K562 treated with DMSO at 1 percent for 4 hours (cell line): ENCODE data around the gene LRRC39. TPM values are rescaled to one million over a fixed set of nuclear protein-coding genes. Genes with fewer than 3 reads are reported as not detected.

Experiments used
- total RNA-seq: library from RNA; unstranded; fragments of 300-600 nt; gene quantifications from 2 replicates; pipeline ENCODE4 v1.2.3, GENCODE V29; 2022; ENCODE audit not compliant: insufficient read depth

The LRRC39 gene
- total RNA-seq: 1.8 and 2.2 TPM in 2 replicates

GRCh38 chr1:100178091-100178490 lies at the start of gene LRRC39:
Gene LRRC39 (minus strand): TSS chr1:100178256. CDS start chr1:100168516, 9,740 bp downstream.

GRCh38 chr1:100132566-100133477 lies 45.2 kb downstream of the LRRC39 start, which contains the start of the genes SASS6 and TRMT13:
Gene SASS6 (minus strand): TSS chr1:100132930. CDS start chr1:100132814, 116 bp downstream.
Gene TRMT13 (plus strand): TSS chr1:100133163. CDS start chr1:100133169, 6 bp downstream.

Other genes starting within 250 kb of the LRRC39 start
- 4.9 and 7.5 TPM in 2 replicates for gene SLC35A3, start 208.3 kb downstream of the LRRC39 start, total RNA-seq
- gene SASS6, start 45.3 kb downstream of the LRRC39 start, total RNA-seq: 5.5 and 7.3 TPM in 2 replicates
- 4.2 and 6.4 TPM in 2 replicates for gene TRMT13, start 45.1 kb downstream of the LRRC39 start, total RNA-seq
- gene DBT, start 71.6 kb upstream of the LRRC39 start, total RNA-seq: 1.4 and 2.4 TPM in 2 replicates
- 26.5 and 32.8 TPM in 2 replicates for gene RTCA, start 88.0 kb upstream of the LRRC39 start, total RNA-seq
- gene CDC14A, start 174.2 kb upstream of the LRRC39 start, total RNA-seq: 16.5 and 19.1 TPM in 2 replicates